Effector CD4-positive, alpha-beta T cell (primary cell): Measurements from ENCODE around the gene DUOXA1.

Experiments used
- DNase-seq: peaks from one replicate; pipeline ENCODE4 v3.0.0-alpha.2; 2020

DUOXA1 gene

GRCh38 chr15:45130291-45131000 lies 767 bp upstream of the DUOXA1 start:
- DNase-seq: no peak

- no peak for DNase-seq
Measured at GRCh38 chr15:45128971-45129639, 574 bp downstream of the DUOXA1 start.

- DNase-seq: peak; percentile 43
Measured at GRCh38 chr15:45126535-45127158, 3.0 kb downstream of the DUOXA1 start.

- no peak for DNase-seq
Measured at GRCh38 chr15:45123397-45123796, 6.3 kb downstream of the DUOXA1 start.

GRCh38 chr15:45122719-45123118 lies 7.0 kb downstream of the DUOXA1 start:
- DNase-seq: no peak

- no peak for DNase-seq
Measured at GRCh38 chr15:45121706-45122417, 7.8 kb downstream of the DUOXA1 start.

GRCh38 chr15:45121020-45121419 lies 8.7 kb downstream of the DUOXA1 start:
- DNase-seq: no peak

GRCh38 chr15:45120081-45120972 lies 9.4 kb downstream of the DUOXA1 start:
- no peak for DNase-seq

GRCh38 chr15:45118996-45119395 lies 10.7 kb downstream of the DUOXA1 start:
- DNase-seq: no peak

GRCh38 chr15:45118131-45118588 lies 11.5 kb downstream of the DUOXA1 start:
- peak; percentile 76 for DNase-seq

GRCh38 chr15:45117308-45118130 lies 12.2 kb downstream of the DUOXA1 start:
- no peak for DNase-seq

- no peak for DNase-seq
Measured at GRCh38 chr15:45116482-45117307, 13.0 kb downstream of the DUOXA1 start.

- DNase-seq: no peak
Measured at GRCh38 chr15:45116006-45116481, 13.6 kb downstream of the DUOXA1 start.

GRCh38 chr15:45115312-45115820 lies 14.3 kb downstream of the DUOXA1 start:
- DNase-seq: no peak

GRCh38 chr15:45114751-45115085 lies 15.0 kb downstream of the DUOXA1 start:
- no peak for DNase-seq

- DNase-seq: no peak
Measured at GRCh38 chr15:45114076-45114750, 15.5 kb downstream of the DUOXA1 start, which contains the start of the genes DUOX2 and DUOXA2. TSS of gene DUOX2 (minus strand) at chr15:45114172. CDS start at chr15:45113411, 761 bp downstream. TSS of gene DUOXA2 (plus strand) at chr15:45114326. CDS start at chr15:45114606, 280 bp downstream.

- DNase-seq: no peak
Measured at GRCh38 chr15:45113380-45113990, 16.2 kb downstream of the DUOXA1 start.

- no peak for DNase-seq
Measured at GRCh38 chr15:45112591-45113379, 16.9 kb downstream of the DUOXA1 start.
